H1 (cell line): ENCODE measurements around the gene POU4F1. TPM values are rescaled to one million over a fixed set of nuclear protein-coding genes. Genes with fewer than 3 reads are reported as not detected.

ENCODE experiments used
- CTCF ChIA-PET: fragments of 300-600 bp; sonication (Branson Sonifier 250); formaldehyde crosslinking; loops from one replicate; lab custom pipeline; 2021; ENCODE audit not compliant: partially characterized antibody; lab: Charles Lee
- POLR2A ChIA-PET: fragments of 300-600 bp; sonication (Branson Sonifier 250); formaldehyde crosslinking; loops from one replicate; lab custom pipeline; 2021; ENCODE audit warnings: inconsistent platforms; ENCODE audit not compliant: partially characterized antibody; lab: Charles Lee
- DNase-seq, 2 experiments: peaks; one replicate each; pipeline versions ENCODE4 v3.0.0 to v3.0.0-alpha.2; 2010 to 2022; ENCODE audit warnings: low spot score in 2 of 2, low read depth in 1 of 2, mixed read lengths in 1 of 2
- FAIRE-seq: peaks from 2 replicates; lab custom pipeline; 2011; peaks lifted over from hg19 to GRCh38; lab: Jason Lieb, UNC
- H2AFZ ChIP-seq: 2 replicates; pipeline ENCODE4 v1.8.1; 2012; ENCODE audit warnings: low read length, inconsistent platforms
- H2AK5ac ChIP-seq: 2 replicates; pipeline ENCODE4 v1.6.1; 2013; ENCODE audit warnings: low read depth, low read length
- H2BK120ac ChIP-seq: replicated peaks from 2 replicates; pipeline ENCODE3; 2013; ENCODE audit warnings: low read depth, low read length, inconsistent platforms
- H2BK12ac ChIP-seq: 2 replicates; pipeline ENCODE4 v1.6.1; 2013; ENCODE audit warnings: low read depth, low read length
- H2BK15ac ChIP-seq: 2 replicates; pipeline ENCODE4 v1.6.1; 2013; ENCODE audit warnings: low read length
- H2BK20ac ChIP-seq: 2 replicates; pipeline ENCODE4 v1.6.1; 2013; ENCODE audit warnings: low read length
- H2BK5ac ChIP-seq: 2 replicates; pipeline ENCODE4 v1.6.1; 2013; ENCODE audit warnings: low read depth, low read length
- H3K14ac ChIP-seq: 2 replicates; pipeline ENCODE4 v1.6.1; 2013; ENCODE audit warnings: inconsistent platforms; ENCODE audit not compliant: insufficient read length
- H3K18ac ChIP-seq: 2 replicates; pipeline ENCODE4 v1.6.1; 2013; ENCODE audit warnings: low read length; ENCODE audit errors: extremely low read depth
- H3K23ac ChIP-seq: 2 replicates; pipeline ENCODE4 v1.6.1; 2013; ENCODE audit warnings: inconsistent platforms; ENCODE audit not compliant: insufficient read length
- H3K23me2 ChIP-seq: 2 replicates; pipeline ENCODE4 v1.6.1; 2013; ENCODE audit warnings: low read depth, low read length
- H3K27ac ChIP-seq: 2 replicates; pipeline ENCODE4 v1.6.1; 2011; ENCODE audit warnings: low read depth, low read length, inconsistent platforms
- H3K27me3 ChIP-seq, 4 experiments: replicated peaks in 1 of 4; 1 replicate in 1 of 4; 2 replicates in 3 of 4; pipeline versions ENCODE4 v1.6.1 to v1.8.1; 2011 to 2013; ENCODE audit warnings: low read length in 3 of 4, mild to moderate bottlenecking in 3 of 4, inconsistent platforms in 2 of 4, mixed read lengths in 2 of 4, moderate library complexity in 1 of 4; ENCODE audit not compliant: control insufficient read depth in 3 of 4, insufficient read depth in 3 of 4; ENCODE audit errors: extremely low read depth in 1 of 4
- H3K36me3 ChIP-seq, 4 experiments: 2 replicates each; pipeline versions ENCODE4 v1.6.1 to v1.8.1; 2011 to 2013; ENCODE audit warnings: mild to moderate bottlenecking in 4 of 4, low read length in 3 of 4, moderate library complexity in 2 of 4, control low read depth in 1 of 4, inconsistent platforms in 1 of 4; ENCODE audit not compliant: insufficient read depth in 4 of 4, control insufficient read depth in 2 of 4
- H3K4ac ChIP-seq: replicated peaks from 2 replicates; pipeline ENCODE3; 2013; ENCODE audit warnings: low read length, low read depth, mixed read lengths, inconsistent platforms; ENCODE audit not compliant: insufficient read length
- H3K4me1 ChIP-seq, 4 experiments: replicated peaks in 1 of 4; 1 replicate in 1 of 4; 2 replicates in 3 of 4; pipeline versions ENCODE4 v1.6.1 to v1.8.1; 2011 to 2013; ENCODE audit warnings: low read length in 3 of 4, inconsistent platforms in 2 of 4, mixed read lengths in 1 of 4; ENCODE audit not compliant: insufficient read depth in 4 of 4, control insufficient read depth in 3 of 4
- H3K4me2 ChIP-seq, 2 experiments: 2 replicates each; pipeline versions ENCODE4 v1.6.1 to v1.8.1; 2011 to 2013; ENCODE audit warnings: low read depth in 2 of 2, low read length in 2 of 2, control low read depth in 1 of 2, inconsistent platforms in 1 of 2, mild to moderate bottlenecking in 1 of 2; ENCODE audit not compliant: insufficient read depth in 1 of 2
- H3K4me3 ChIP-seq, 4 experiments: fragments of 200-600, 300-600 bp in 1 of 4; sonication (generic), shearing (Covaris generic), sonication (Bioruptor Twin) in 1 of 4; 2 replicates each; pipeline versions ENCODE4 v1.5.1 to v1.8.1; 2011 to 2016; ENCODE audit warnings: low read length in 4 of 4, low read depth in 3 of 4, control low read depth in 2 of 4, inconsistent platforms in 2 of 4, mild to moderate bottlenecking in 2 of 4, mixed read lengths in 1 of 4, moderate library complexity in 1 of 4; ENCODE audit not compliant: insufficient read depth in 2 of 4; ENCODE audit errors: extremely low read depth in 1 of 4
- H3K56ac ChIP-seq: replicated peaks from 2 replicates; pipeline ENCODE3; 2013; ENCODE audit warnings: low read depth, mild to moderate bottlenecking, mixed read lengths, low read length, inconsistent platforms; ENCODE audit not compliant: insufficient read length
- H3K79me1 ChIP-seq: 2 replicates; pipeline ENCODE4 v1.6.1; 2013; ENCODE audit warnings: low read depth, low read length, control low read depth
- H3K79me2 ChIP-seq, 2 experiments: 2 replicates each; pipeline versions ENCODE4 v1.6.1 to v1.8.1; 2012 to 2013; ENCODE audit warnings: low read length in 2 of 2, mild to moderate bottlenecking in 2 of 2, inconsistent platforms in 1 of 2; ENCODE audit not compliant: insufficient read depth in 2 of 2, control insufficient read depth in 1 of 2
- H3K9ac ChIP-seq, 4 experiments: replicated peaks in 1 of 4; 1 replicate in 1 of 4; 2 replicates in 3 of 4; pipeline versions ENCODE4 v1.6.1 to v1.8.1; 2011 to 2013; ENCODE audit warnings: low read depth in 3 of 4, low read length in 3 of 4, control low read depth in 2 of 4, mild to moderate bottlenecking in 2 of 4, moderate library complexity in 2 of 4, inconsistent platforms in 1 of 4; ENCODE audit errors: extremely low read depth in 1 of 4
- H3K9me3 ChIP-seq, 2 experiments: 2 replicates each; pipeline versions ENCODE4 v1.6.1 to v1.8.1; 2012 to 2013; ENCODE audit warnings: mild to moderate bottlenecking in 2 of 2, moderate library complexity in 2 of 2, control low read depth in 1 of 2, inconsistent platforms in 1 of 2, low read depth in 1 of 2, low read length in 1 of 2, mixed read lengths in 1 of 2; ENCODE audit not compliant: insufficient read depth in 2 of 2
- H4K20me1 ChIP-seq, 2 experiments: replicated peaks in 1 of 2; 2 replicates each; pipeline versions ENCODE3 to v1.8.1; 2011 to 2013; ENCODE audit warnings: inconsistent platforms in 2 of 2, low read length in 2 of 2, mild to moderate bottlenecking in 1 of 2; ENCODE audit not compliant: insufficient read depth in 2 of 2, control insufficient read depth in 1 of 2
- H4K5ac ChIP-seq: 2 replicates; pipeline ENCODE4 v1.6.1; 2013; ENCODE audit warnings: low read length, low read depth, mixed read lengths, inconsistent platforms; ENCODE audit not compliant: insufficient read length
- H4K8ac ChIP-seq: 2 replicates; pipeline ENCODE4 v1.8.0; 2013; ENCODE audit warnings: mild to moderate bottlenecking, moderate library complexity, low read length, inconsistent platforms; ENCODE audit not compliant: insufficient read depth; ENCODE audit errors: extremely low read depth
- H4K91ac ChIP-seq: replicated peaks from 2 replicates; pipeline ENCODE3; 2013; ENCODE audit warnings: low read length, mixed read lengths, inconsistent platforms; ENCODE audit not compliant: insufficient read length
- ATF3 ChIP-seq: IDR thresholded peaks from 2 replicates; pipeline ENCODE4 v1.6.1; 2011; ENCODE audit warnings: low read depth, mild to moderate bottlenecking, low read length; ENCODE audit not compliant: insufficient read depth
- BRCA1 ChIP-seq: IDR thresholded peaks from 2 replicates; pipeline ENCODE4 v1.6.1; 2012; ENCODE audit warnings: low read depth, low read length, improper control_type of control experiment
- CHD1 ChIP-seq: IDR thresholded peaks from 2 replicates; pipeline ENCODE4 v1.6.1; 2012; ENCODE audit warnings: low read depth, low read length, improper control_type of control experiment
- CREB1 ChIP-seq: IDR thresholded peaks from 2 replicates; pipeline ENCODE4 v1.6.1; 2012; ENCODE audit warnings: inconsistent platforms
- EP300 ChIP-seq, 2 experiments: IDR thresholded peaks; 1 replicate in 1 of 2; 2 replicates in 1 of 2; pipeline ENCODE4 v1.6.1; 2011 to 2012; ENCODE audit warnings: low read depth in 2 of 2, low read length in 2 of 2, mild to moderate bottlenecking in 2 of 2, borderline replicate concordance in 1 of 2, inconsistent platforms in 1 of 2, moderate library complexity in 1 of 2
- EZH2 ChIP-seq: fragments of 200-600 bp; sonication (generic); IDR thresholded peaks from 2 replicates; pipeline ENCODE4 v1.7.1; 2012; ENCODE audit warnings: low read depth, mild to moderate bottlenecking, moderate library complexity, low read length, inconsistent platforms; ENCODE audit not compliant: severe bottlenecking
- SP1 ChIP-seq: IDR thresholded peaks from 2 replicates; pipeline ENCODE4 v1.6.1; 2011; ENCODE audit warnings: low read depth, low read length
- SUZ12 ChIP-seq: fragments of 200-600 bp; sonication (generic); IDR thresholded peaks from 2 replicates; pipeline ENCODE4 v1.6.1; 2012; ENCODE audit warnings: mild to moderate bottlenecking, inconsistent platforms, low read length, moderate library complexity, mixed read lengths
- TCF12 ChIP-seq: IDR thresholded peaks from 2 replicates; pipeline ENCODE4 v1.6.1; 2011; ENCODE audit warnings: low read depth, mild to moderate bottlenecking, low read length
- USF2 ChIP-seq: IDR thresholded peaks from 2 replicates; pipeline ENCODE4 v1.6.1; 2011; ENCODE audit warnings: low read length, improper control_type of control experiment
- WGBS, 2 experiments: shearing (Covaris generic) in 1 of 2; methylation state at CpG; one replicate each; pipeline versions ENCODE4 v1.1.6 to v1.1.7; 2013 to 2015; ENCODE audit warnings: low lambda C conversion rate in 2 of 2, mixed read lengths in 2 of 2, inconsistent platforms in 1 of 2, low coverage in 1 of 2, missing lambda C conversion rate in 1 of 2; ENCODE audit not compliant: insufficient replicate concordance in 2 of 2, insufficient coverage in 1 of 2, insufficient read length in 1 of 2; ENCODE audit errors: extremely low coverage in 1 of 2, missing lambda C conversion rate in 1 of 2; 5-methylcytosine and 5-hydroxymethylcytosine counted together
- polyA plus RNA-seq, 7 experiments: library from polyadenylated mRNA; depleted of rRNA in 3 of 7; stranded (reverse) in 5 of 7; unstranded in 2 of 7; fragments of >200 nt in 5 of 7; fragments of 200-250 nt in 2 of 7; gene quantifications; 1 replicate in 5 of 7; 2 replicates in 1 of 7; 4 replicates in 1 of 7; pipeline versions ENCODE4 v1.2.1 to v1.2.3, GENCODE V29; 2011 to 2013; ENCODE audit warnings: missing spikeins in 2 of 7, mixed read lengths in 2 of 7
- total RNA-seq: library from RNA; stranded (reverse); fragmentation: NEBNext Ultra II Directional; extraction: Animal tissue kit (Norgen Biotek cat#: 25700); gene quantifications from 2 replicates; pipeline ENCODE4 v1.2.1, GENCODE V29; 2021

Gene POU4F1
- total and polyA plus RNA-seq, 2 of the 8 experiments (the other 6 are each of a cell fraction or from before 2014, with no cell fraction given) = 0.09 to 0.32 TPM

GRCh38 chr13:78609464-78610205, 6.3 kb upstream of the POU4F1 start:
- WGBS, 2 experiments = 8% methylated on average over 26 of the region's 33 CpGs; no CpG with 5 or more reads in 1 of the 2 experiments
- H3K79me1 ChIP-seq = no peaks in the 10 kb centered on the region
- H3K79me2 ChIP-seq = no peaks in the 10 kb centered on the region
- no peak overlapping the region for H3K9ac ChIP-seq
- ChIA-PET POLR2A (interaction anchor here (1.7 to 5.0 kb wide), 2 partner anchors 10 to 15 kb away, joined by 3 to 32 read pairs; no protein-coding TSS in a partner anchor), CTCF (interaction anchor here (4.4 kb wide), 1 partner anchor 23 kb away, joined by 12 read pairs; no protein-coding TSS in a partner anchor)
- H4K8ac ChIP-seq = no peak overlapping the region
- peaks cover 7 to 24% of the 10 kb centered on the region in 2 experiments for H4K20me1 ChIP-seq
- no peak for FAIRE-seq
- H3K14ac ChIP-seq = no peak overlapping the region
- no peak overlapping the region for H3K4ac ChIP-seq
- H3K27me3 ChIP-seq = peaks cover 55 to 69% (median 67%) of the 10 kb centered on the region in 4 experiments
- H2BK15ac ChIP-seq = no peak overlapping the region
- H3K4me3 ChIP-seq = peak overlapping the region; percentile 35 to 63 (median 42); a peak in 7 of 8 replicates
- H2AK5ac ChIP-seq = no peak overlapping the region
- peaks cover 7 to 33% (median 14%) of the 10 kb centered on the region in 4 experiments for H3K4me1 ChIP-seq
- peak in 1 of 2 experiments; percentile 72 for DNase-seq
- H3K36me3 ChIP-seq = peaks cover 0 to 3% (median 1%) of the 10 kb centered on the region in 4 experiments; a peak in 1 of 8 replicates
- H3K27ac ChIP-seq = no peak overlapping the region
- peaks cover 14% of the 10 kb centered on the region; the same call in 1 of the 2 replicates for H3K23me2 ChIP-seq
- peak overlapping the region; percentile 81 to 92 for H3K4me2 ChIP-seq
- no peak overlapping the region for H3K23ac ChIP-seq
- H3K56ac ChIP-seq = no peak overlapping the region
- H4K91ac ChIP-seq = no peak overlapping the region
- no peak overlapping the region for H4K5ac ChIP-seq
- H2BK12ac ChIP-seq = no peak overlapping the region
- H2BK5ac ChIP-seq = no peak overlapping the region
- H2BK120ac ChIP-seq = no peak overlapping the region
- H2AFZ ChIP-seq = 0 out of 2 replicates have a peak overlapping the region, but pooled peaks have one; percentile 60
- H2BK20ac ChIP-seq = no peak overlapping the region
- H3K9me3 ChIP-seq = no peaks in the 10 kb centered on the region
- H3K18ac ChIP-seq = no peak overlapping the region
- no peak for TF ChIP-seq CREB1
- no peak for TF ChIP-seq EP300 (IDR thresholded peaks at IDR 0.05; ENCODE audit: borderline replicate concordance in 1 of 2, low read depth in 2 of 2, low read length in 2 of 2)
- no peak for TF ChIP-seq TCF12
- no peak for TF ChIP-seq ATF3
- no peak for TF ChIP-seq CHD1
- no peak for TF ChIP-seq USF2
- no peak for TF ChIP-seq SP1
- TF ChIP-seq BRCA1 = no peak
- peak; percentile 88 for TF ChIP-seq SUZ12
- TF ChIP-seq EZH2 = peak; percentile 91
